Mesothelial cell of epicardium (in vitro differentiated cells): ENCODE data around the gene OBP2A. TPM values are rescaled to one million over a fixed set of nuclear protein-coding genes. Genes with fewer than 3 reads are reported as not detected.
A peak's percentile ranks its signal among the peaks of the same experiment; 100 is the strongest.

Source experiments
- DNase-seq, 2 experiments: peaks; one replicate each; pipeline ENCODE4 v3.0.0; 2021; ENCODE audit warnings: low spot score in 2 of 2; ENCODE audit not compliant: unreplicated experiment in 2 of 2
- H3K27ac Mint-ChIP-seq: 2 replicates; pipeline ENCODE4 v1.8.0; 2021; ENCODE audit warnings: mixed read lengths
- H3K27me3 Mint-ChIP-seq: 2 replicates; pipeline ENCODE4 v1.8.0; 2021; ENCODE audit warnings: low read depth, mixed read lengths
- H3K36me3 Mint-ChIP-seq: 2 replicates; pipeline ENCODE4 v1.8.0; 2021; ENCODE audit warnings: mixed read lengths
- H3K4me1 Mint-ChIP-seq: 2 replicates; pipeline ENCODE4 v1.8.0; 2021; ENCODE audit warnings: mixed read lengths
- H3K4me3 Mint-ChIP-seq: 2 replicates; pipeline ENCODE4 v1.8.0; 2021; ENCODE audit warnings: mild to moderate bottlenecking, moderate library complexity, mixed read lengths
- H3K9me3 Mint-ChIP-seq: 2 replicates; pipeline ENCODE4 v1.8.0; 2021; ENCODE audit warnings: mixed read lengths
- CTCF ChIP-seq: fragments of 200-600 bp; sonication (generic); IDR thresholded peaks from one replicate; pipeline ENCODE4 v1.5.0; 2021; ENCODE audit warnings: antibody characterized with exemption; ENCODE audit not compliant: unreplicated experiment
- total RNA-seq: library from RNA; stranded (reverse); gene quantifications from 3 replicates; pipeline ENCODE4 v1.2.1, GENCODE V29; 2021

Gene OBP2A
- total RNA-seq, 1 donor from 2014 or later, result not detected

- no peak for TF ChIP-seq CTCF
- Mint-ChIP-seq H3K4me3 (no peak overlapping the region), H3K27ac (no peak overlapping the region), H3K36me3 (no peaks in the 10 kb centered on the region), H3K27me3 (no peaks in the 10 kb centered on the region), H3K9me3 (peaks cover 14% of the 10 kb centered on the region), H3K4me1 (no peaks in the 10 kb centered on the region)
- no peak for DNase-seq
Measured at GRCh38 chr9:135592625-135593024, 46.7 kb downstream of the OBP2A start.

GRCh38 chr9:135596211-135596610 is 50.3 kb downstream of the OBP2A start:
- peaks cover 19% of the 10 kb centered on the region for H3K27me3 Mint-ChIP-seq
- no peak overlapping the region for H3K27ac Mint-ChIP-seq
- H3K9me3 Mint-ChIP-seq, result peaks cover 14% of the 10 kb centered on the region
- no peak overlapping the region for H3K4me3 Mint-ChIP-seq
- no peak for TF ChIP-seq CTCF
- H3K36me3 Mint-ChIP-seq, result no peaks in the 10 kb centered on the region
- peak in 1 of 2 experiments; percentile 9 for DNase-seq
- no peaks in the 10 kb centered on the region for H3K4me1 Mint-ChIP-seq

Other genes with a start within 250 kb of the OBP2A start
- gene PPP1R26, start 66.3 kb upstream of the OBP2A start, total RNA-seq, result 25.9 to 27.9 TPM (median 26.9 TPM) in 3 replicates
- gene MRPS2, start 45.4 kb upstream of the OBP2A start, total RNA-seq, result 38.4 to 46.0 TPM (median 42.1 TPM) in 3 replicates
- not detected in 3 replicates for gene LCN1, start 24.7 kb upstream of the OBP2A start, total RNA-seq
- not detected in 3 replicates for gene PAEP, start 15.6 kb downstream of the OBP2A start, total RNA-seq
- not detected in 3 replicates for gene GLT6D1, start 93.4 kb downstream of the OBP2A start, total RNA-seq
- 0.97 to 1.7 TPM (median 1.4 TPM) in 3 replicates for gene LCN9, start 117.2 kb downstream of the OBP2A start, total RNA-seq
- not detected in 3 replicates for gene SOHLH1, start 153.4 kb downstream of the OBP2A start, total RNA-seq
- gene KCNT1, start 156.1 kb downstream of the OBP2A start, total RNA-seq, result 0.09 TPM in 2 of 3 replicates, not detected in the other